Measurements from ENCODE around the gene NEFH.

GRCh38 chr22:29454276-29454675 lies 25.7 kb upstream of the NEFH start:
- TF ChIP-seq EZH2phosphoT487 (IDR thresholded peaks at IDR 0.05; ENCODE audit: low read depth) (no peak), CTCF (IDR thresholded peaks at IDR 0.05; ENCODE audit: low read depth, low read length) (no peak)
